Glomerular visceral epithelial cell (primary cell): Measurements from ENCODE around the gene BMPR2.
"Not testable (repeated sequence)": the region's sequence is repeated elsewhere in the genome, so short reads cannot be mapped to it uniquely, and the experiment has no call there.

Source experiments
- DNase-seq: peaks from one replicate; pipeline ENCODE4 v3.0.0-alpha.2; 2016; ENCODE audit errors: extremely low spot score

Gene BMPR2

GRCh38 chr2:202450785-202451184 is 74.7 kb downstream of the BMPR2 start:
- DNase-seq = no peak

GRCh38 chr2:202452744-202453143 is 76.6 kb downstream of the BMPR2 start:
- DNase-seq = no peak

- DNase-seq = no peak
Observed at GRCh38 chr2:202454536-202454935, 78.4 kb downstream of the BMPR2 start.

- DNase-seq = no peak
Observed at GRCh38 chr2:202455114-202455513, 79.0 kb downstream of the BMPR2 start.

GRCh38 chr2:202460119-202460518 is 84.0 kb downstream of the BMPR2 start:
- DNase-seq = no peak

- no peak for DNase-seq
Observed at GRCh38 chr2:202479090-202479489, 103.0 kb downstream of the BMPR2 start.

GRCh38 chr2:202479610-202480009 is 103.5 kb downstream of the BMPR2 start:
- DNase-seq = no peak

GRCh38 chr2:202486351-202486750 is 110.2 kb downstream of the BMPR2 start:
- DNase-seq = peak; percentile 78

- DNase-seq = no peak
Observed at GRCh38 chr2:202488671-202489070, 112.5 kb downstream of the BMPR2 start.

- no peak for DNase-seq
Observed at GRCh38 chr2:202490479-202490878, 114.4 kb downstream of the BMPR2 start.

GRCh38 chr2:202491514-202491913 is 115.4 kb downstream of the BMPR2 start:
- DNase-seq = no peak

GRCh38 chr2:202494300-202495229 is 118.4 kb downstream of the BMPR2 start:
- no peak for DNase-seq

- no peak for DNase-seq
Observed at GRCh38 chr2:202495230-202495604, 119.1 kb downstream of the BMPR2 start.

- DNase-seq = not testable (repeated sequence)
Observed at GRCh38 chr2:202496835-202497472, 120.8 kb downstream of the BMPR2 start.

- not testable (repeated sequence) for DNase-seq
Observed at GRCh38 chr2:202497473-202497866, 121.3 kb downstream of the BMPR2 start.

- DNase-seq = not testable (repeated sequence)
Observed at GRCh38 chr2:202499841-202500240, 123.7 kb downstream of the BMPR2 start.

- DNase-seq = not testable (repeated sequence)
Observed at GRCh38 chr2:202503276-202503675, 127.1 kb downstream of the BMPR2 start.

GRCh38 chr2:202508686-202509085 is 132.6 kb downstream of the BMPR2 start:
- DNase-seq = no peak

GRCh38 chr2:202510911-202511310 is 134.8 kb downstream of the BMPR2 start:
- no peak for DNase-seq

- DNase-seq = no peak
Observed at GRCh38 chr2:202512176-202512575, 136.0 kb downstream of the BMPR2 start.

GRCh38 chr2:202514732-202515131 is 138.6 kb downstream of the BMPR2 start:
- DNase-seq = no peak

- no peak for DNase-seq
Observed at GRCh38 chr2:202519453-202519852, 143.3 kb downstream of the BMPR2 start.

GRCh38 chr2:202521470-202521869 is 145.3 kb downstream of the BMPR2 start:
- DNase-seq = no peak
